Transverse colon (tissue), 4 donors: ENCODE measurements around the gene MROH2A. TPM values are rescaled to one million over a fixed set of nuclear protein-coding genes. Genes with fewer than 3 reads are reported as not detected.

Experiments
- DNase-seq: peaks from one replicate; pipeline ENCODE4 v3.0.0-alpha.2; 2019
- H3K27ac ChIP-seq, 4 donors: fragments of 200-600 bp; sonication (generic); 2 replicates each; pipeline ENCODE4 v1.5.1; 2016 to 2018; ENCODE audit warnings: inconsistent platforms in 4 of 4
- H3K27me3 ChIP-seq: fragments of 200-600 bp; sonication (generic); 2 replicates; pipeline ENCODE4 v1.5.1; 2017; ENCODE audit warnings: inconsistent platforms
- H3K36me3 ChIP-seq, 4 donors: fragments of 200-600 bp; sonication (generic); 2 replicates each; pipeline ENCODE4 v1.5.1; 2017 to 2019; ENCODE audit warnings: inconsistent platforms in 4 of 4
- H3K4me1 ChIP-seq, 4 donors: fragments of 200-600 bp; sonication (generic); 2 replicates each; pipeline ENCODE4 v1.5.1; 2017 to 2020; ENCODE audit warnings: inconsistent platforms in 4 of 4
- H3K4me3 ChIP-seq, 4 donors: fragments of 200-600 bp; sonication (generic); 1 replicate in 1 of 4; 2 replicates in 3 of 4; pipeline versions ENCODE4 v1.5.1 to v1.6.1; 2017 to 2019; ENCODE audit warnings: inconsistent platforms in 4 of 4
- H3K9me3 ChIP-seq, 2 donors: fragments of 200-600 bp; sonication (generic); 2 replicates each; pipeline ENCODE4 v1.5.1; 2017 to 2019; ENCODE audit warnings: inconsistent platforms in 2 of 2
- CTCF ChIP-seq, 5 experiments: fragments of 200-600 bp in 3 of 5; fragments of 450-650 bp in 2 of 5; sonication (generic) in 3 of 5; IDR thresholded peaks; 1 replicate in 2 of 5; 2 replicates in 3 of 5; pipeline ENCODE4 v1.5.1; 2016 to 2017; ENCODE audit warnings: antibody characterized with exemption in 5 of 5, inconsistent platforms in 3 of 5, mild to moderate bottlenecking in 2 of 5, moderate library complexity in 1 of 5
- EP300 ChIP-seq: sonication (generic); formaldehyde crosslinking; IDR thresholded peaks from one replicate; pipeline ENCODE4 v1.6.1; 2017; ENCODE audit warnings: antibody characterized with exemption, low read depth
- POLR2A ChIP-seq: fragments of 450-650 bp; IDR thresholded peaks from one replicate; pipeline ENCODE4 v1.6.1; 2016; ENCODE audit warnings: antibody characterized with exemption, mild to moderate bottlenecking, moderate library complexity
- POLR2AphosphoS5 ChIP-seq, 3 donors: sonication (generic); formaldehyde crosslinking; IDR thresholded peaks; one replicate each; pipeline ENCODE4 v1.6.1; 2016; ENCODE audit warnings: antibody characterized with exemption in 3 of 3
- WGBS, 2 donors: methylation state at CpG; one replicate each; pipeline ENCODE4 v1.1.5; 2018; ENCODE audit warnings: low coverage in 1 of 2; 5-methylcytosine and 5-hydroxymethylcytosine counted together
- in situ Hi-C, 4 donors: fragments of 200-750 bp; cut with MboI; loops; one replicate each; pipeline versions ENCODE4 v1.15.0 to v1.15.1; 2017; ENCODE audit warnings: low sequenced_read_pairs in 3 of 4, low pct_ligation_motif_present in 1 of 4, low pct_unique_long_range_greater_than_20kb in 1 of 4
- intact Hi-C: fragments of 100-400 bp; cut with DNase I; formaldehyde crosslinking; loops from one replicate; pipeline ENCODE4 v1.15.1; 2023; ENCODE audit warnings: low total_unique reads
- total RNA-seq, 4 donors: library from RNA; depleted of rRNA; stranded (reverse); fragments of >200 nt; gene quantifications; one replicate each; pipeline ENCODE4 v1.1.0, GENCODE V29; 2016

MROH2A gene
- total RNA-seq, 4 donors from 2014 or later = 0.14 TPM; not detected in 3

- DNase-seq = no peak
- Histone ChIP-seq H3K27ac (no peak overlapping the region), H3K9me3 (no peaks in the 10 kb centered on the region), H3K27me3 (no peaks in the 10 kb centered on the region), H3K4me1 (no peaks in the 10 kb centered on the region), H3K36me3 (no peaks in the 10 kb centered on the region), H3K4me3 (no peak overlapping the region)
- TF ChIP-seq CTCF (IDR thresholded peaks at IDR 0.05) = no peak
- no peak for TF ChIP-seq EP300
- no peak for TF ChIP-seq POLR2AphosphoS5 (IDR thresholded peaks at IDR 0.05)
- TF ChIP-seq POLR2A = no peak
- intact Hi-C loops (no loop called here), in situ Hi-C loops (no loop called here)
- WGBS, 2 donors = 77 to 87% methylated on average over 7 to 18 of the region's 18 CpGs
Observed at GRCh38 chr2:233791151-233791882, 13.2 kb downstream of the MROH2A start.

DNA sequence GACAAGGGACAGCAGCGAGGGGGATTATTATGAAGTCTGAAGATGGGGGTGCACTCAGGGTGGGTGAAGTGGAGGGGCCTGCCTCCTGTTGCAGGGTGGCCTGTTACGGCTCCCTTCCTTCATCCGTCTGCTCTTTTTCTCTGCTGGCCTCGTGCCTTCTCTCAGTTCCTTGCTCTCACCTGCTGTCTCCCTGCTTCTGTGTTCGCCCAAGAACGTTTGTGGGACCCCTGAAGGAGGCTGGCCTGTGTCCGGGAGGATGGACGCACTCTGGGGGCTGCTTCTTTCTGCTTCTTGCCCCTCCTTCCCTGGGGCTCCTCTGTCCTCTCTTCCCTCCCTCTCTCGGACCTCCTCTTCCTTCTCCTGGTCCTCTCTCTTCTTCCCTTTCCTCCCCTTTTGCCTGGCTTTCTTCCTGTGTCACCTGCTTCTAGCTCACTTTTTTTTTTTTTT lies 13.8 kb downstream of the MROH2A start:
- WGBS, 2 donors = 75 to 91% methylated on average over 5 to 9 of the region's 9 CpGs
- H3K27me3 ChIP-seq = no peaks in the 10 kb centered on the region
- no peak overlapping the region for H3K27ac ChIP-seq
- H3K36me3 ChIP-seq = no peaks in the 10 kb centered on the region
- intact Hi-C loops = no loop called here
- in situ Hi-C loops = no loop called here
- DNase-seq = no peak
- no peaks in the 10 kb centered on the region for H3K4me1 ChIP-seq
- H3K4me3 ChIP-seq = no peak overlapping the region
- TF ChIP-seq EP300 = no peak
- TF ChIP-seq POLR2A = no peak
- TF ChIP-seq POLR2AphosphoS5 (IDR thresholded peaks at IDR 0.05) = no peak
- TF ChIP-seq CTCF (IDR thresholded peaks at IDR 0.05) = no peak
- no peaks in the 10 kb centered on the region for H3K9me3 ChIP-seq

DNA sequence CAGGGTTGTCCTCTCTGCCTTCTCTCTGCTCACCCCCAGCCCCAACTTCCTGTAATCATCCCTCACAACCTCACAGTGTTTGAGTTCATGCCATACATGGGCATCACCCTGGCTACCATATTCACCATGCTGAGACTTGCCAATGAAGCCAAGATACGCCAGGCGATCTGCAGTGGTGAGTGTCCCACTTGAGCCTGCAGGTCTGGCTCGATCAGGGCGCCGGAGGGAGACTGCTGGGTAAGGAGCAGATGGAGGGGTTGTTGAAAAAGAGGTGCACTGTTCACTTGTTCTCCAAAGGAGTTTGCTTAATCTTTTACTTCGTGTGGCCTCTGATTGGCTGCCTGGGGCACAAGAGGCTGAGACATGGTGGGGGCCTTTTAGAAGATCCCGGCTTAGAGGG lies 14.6 kb downstream of the MROH2A start:
- Histone ChIP-seq H3K9me3 (no peaks in the 10 kb centered on the region), H3K27me3 (no peaks in the 10 kb centered on the region), H3K36me3 (no peaks in the 10 kb centered on the region), H3K4me1 (no peaks in the 10 kb centered on the region), H3K4me3 (no peak overlapping the region), H3K27ac (no peak overlapping the region)
- TF ChIP-seq POLR2AphosphoS5 (IDR thresholded peaks at IDR 0.05) = no peak
- no peak for TF ChIP-seq POLR2A
- no peak for TF ChIP-seq EP300
- no peak for TF ChIP-seq CTCF (IDR thresholded peaks at IDR 0.05)
- no peak for DNase-seq
- intact Hi-C loops = no loop called here
- 93 to 95% methylated on average over 3 to 7 of the region's 7 CpGs for WGBS, 2 donors
- in situ Hi-C loops = no loop called here

DNA sequence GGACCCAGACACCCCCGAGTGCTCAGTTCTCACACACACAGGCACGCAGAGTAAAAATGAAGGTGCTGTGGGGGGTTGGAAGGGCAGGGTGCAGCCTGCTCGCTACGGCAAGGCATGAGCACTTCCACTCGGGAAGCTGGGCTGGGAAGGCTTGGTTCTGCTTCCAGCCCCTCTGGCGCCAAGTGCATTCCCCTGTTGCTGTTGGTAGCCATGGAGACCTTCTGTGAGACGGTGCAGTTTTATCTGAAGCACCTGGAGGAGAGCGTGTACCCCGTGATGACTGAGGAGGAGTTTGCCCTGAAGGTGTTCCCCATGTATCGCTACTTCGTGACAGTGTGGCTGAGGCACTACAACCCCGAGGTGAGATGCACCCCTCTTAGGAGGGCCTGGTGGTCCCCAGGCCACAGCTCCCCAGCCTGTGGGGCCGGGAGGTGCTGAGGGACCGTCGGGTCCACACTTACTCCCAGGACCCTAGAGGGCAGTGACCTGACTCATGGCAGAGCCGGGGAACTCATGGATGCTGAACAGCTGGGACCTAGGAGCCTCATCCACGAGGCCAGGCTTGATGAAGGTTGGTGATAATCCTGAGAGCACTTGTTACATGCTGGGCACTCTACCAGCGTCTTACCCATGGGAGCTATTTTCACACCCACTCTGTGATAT lies 15.5 kb downstream of the MROH2A start:
- WGBS, 2 donors = 81% methylated on average over 18 of the region's 18 CpGs; no CpG with 5 or more reads in 1 of the 2 donors
- DNase-seq = no peak
- in situ Hi-C loops = no loop called here

More for the DNA sequence above, 15.5 kb downstream of the MROH2A start:
- no peaks in the 10 kb centered on the region for H3K9me3 ChIP-seq
- intact Hi-C loops = no loop called here
- TF ChIP-seq EP300 (no peak), POLR2A (no peak), CTCF (IDR thresholded peaks at IDR 0.05) (no peak), POLR2AphosphoS5 (IDR thresholded peaks at IDR 0.05) (no peak)
- no peaks in the 10 kb centered on the region for H3K4me1 ChIP-seq
- H3K27me3 ChIP-seq = no peaks in the 10 kb centered on the region
- H3K36me3 ChIP-seq = no peaks in the 10 kb centered on the region
- no peak overlapping the region for H3K27ac ChIP-seq
- no peak overlapping the region for H3K4me3 ChIP-seq
